Ovary (tissue), 3 donors: ENCODE measurements around the gene GTPBP3.

Experiments used
- POLR2A ChIP-seq: fragments of 450-650 bp; IDR thresholded peaks from one replicate; pipeline ENCODE4 v1.6.1; 2017; ENCODE audit warnings: antibody characterized with exemption, mild to moderate bottlenecking, moderate library complexity
- TF ChIP-seq, protein P1 (sequence below), 3 donors: fragments of 450-650 bp in 2 of 3; fragments of 200-600 bp in 1 of 3; IDR thresholded peaks; one replicate each; pipeline versions ENCODE4 v1.5.1 to v1.8.0; 2016 to 2022; ENCODE audit warnings: antibody characterized with exemption in 3 of 3, mild to moderate bottlenecking in 1 of 3
- donor health status: DM: no; HTN: no; CAD: no.

DNA sequence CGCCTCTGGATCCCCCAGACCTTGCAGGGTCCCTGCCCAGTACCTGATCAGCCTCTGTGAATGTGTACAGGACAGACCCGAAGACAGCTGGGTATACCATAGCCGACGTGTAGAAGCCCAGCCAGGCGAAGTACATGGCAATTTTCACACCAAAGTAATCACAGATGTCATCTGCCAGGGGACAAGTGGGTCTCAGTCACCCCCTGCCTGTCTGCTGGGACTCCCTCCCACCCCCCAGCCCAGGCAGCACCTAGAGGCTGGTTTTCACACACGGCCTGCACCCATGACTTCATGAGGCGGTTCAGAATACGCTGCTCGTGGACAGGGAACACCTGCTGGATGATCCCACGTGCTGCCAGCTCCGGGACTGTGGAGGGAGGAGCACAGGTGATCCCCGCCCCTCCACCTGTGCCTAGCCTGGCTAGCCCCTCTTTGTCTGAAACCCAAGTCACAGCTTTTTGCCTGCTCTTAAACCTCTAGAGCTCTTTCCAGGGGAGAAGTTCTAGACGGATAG, 6.3 kb upstream of the GTPBP3 start:
- no peak for TF ChIP-seq POLR2A
- TF ChIP-seq, protein P1, sequence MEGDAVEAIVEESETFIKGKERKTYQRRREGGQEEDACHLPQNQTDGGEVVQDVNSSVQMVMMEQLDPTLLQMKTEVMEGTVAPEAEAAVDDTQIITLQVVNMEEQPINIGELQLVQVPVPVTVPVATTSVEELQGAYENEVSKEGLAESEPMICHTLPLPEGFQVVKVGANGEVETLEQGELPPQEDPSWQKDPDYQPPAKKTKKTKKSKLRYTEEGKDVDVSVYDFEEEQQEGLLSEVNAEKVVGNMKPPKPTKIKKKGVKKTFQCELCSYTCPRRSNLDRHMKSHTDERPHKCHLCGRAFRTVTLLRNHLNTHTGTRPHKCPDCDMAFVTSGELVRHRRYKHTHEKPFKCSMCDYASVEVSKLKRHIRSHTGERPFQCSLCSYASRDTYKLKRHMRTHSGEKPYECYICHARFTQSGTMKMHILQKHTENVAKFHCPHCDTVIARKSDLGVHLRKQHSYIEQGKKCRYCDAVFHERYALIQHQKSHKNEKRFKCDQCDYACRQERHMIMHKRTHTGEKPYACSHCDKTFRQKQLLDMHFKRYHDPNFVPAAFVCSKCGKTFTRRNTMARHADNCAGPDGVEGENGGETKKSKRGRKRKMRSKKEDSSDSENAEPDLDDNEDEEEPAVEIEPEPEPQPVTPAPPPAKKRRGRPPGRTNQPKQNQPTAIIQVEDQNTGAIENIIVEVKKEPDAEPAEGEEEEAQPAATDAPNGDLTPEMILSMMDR (IDR thresholded peaks at IDR 0.05) = no peak
